ENCODE data around the gene ASPHD1. TPM values are rescaled to one million over a fixed set of nuclear protein-coding genes. Genes with fewer than 3 reads are reported as not detected.
"Not testable (repeated sequence)": the region's sequence is repeated elsewhere in the genome, so short reads cannot be mapped to it uniquely, and the experiment has no call there.

Gene ASPHD1
- total RNA-seq, 1 donor from 2014 or later, result not detected

DNA sequence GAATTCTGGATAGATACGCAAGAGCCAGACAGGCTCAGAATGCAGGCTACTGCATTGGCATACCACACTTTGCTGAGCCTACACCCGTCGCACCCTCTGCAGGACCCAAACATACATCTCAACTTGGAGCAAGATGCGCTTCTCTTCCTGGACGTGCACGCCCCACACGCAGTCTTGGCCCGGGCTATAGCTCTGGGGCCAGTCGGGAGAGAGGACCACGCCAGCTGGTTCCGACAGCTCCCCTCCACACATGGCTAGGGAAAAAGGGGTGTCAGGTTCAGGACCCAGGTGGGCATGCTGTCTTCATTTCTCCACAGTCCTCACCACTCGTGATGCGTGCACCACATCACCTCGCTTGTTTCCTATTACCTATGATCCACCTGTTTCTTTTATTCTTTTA is 22.1 kb upstream of the ASPHD1 start:
- no peak for DNase-seq

DNA sequence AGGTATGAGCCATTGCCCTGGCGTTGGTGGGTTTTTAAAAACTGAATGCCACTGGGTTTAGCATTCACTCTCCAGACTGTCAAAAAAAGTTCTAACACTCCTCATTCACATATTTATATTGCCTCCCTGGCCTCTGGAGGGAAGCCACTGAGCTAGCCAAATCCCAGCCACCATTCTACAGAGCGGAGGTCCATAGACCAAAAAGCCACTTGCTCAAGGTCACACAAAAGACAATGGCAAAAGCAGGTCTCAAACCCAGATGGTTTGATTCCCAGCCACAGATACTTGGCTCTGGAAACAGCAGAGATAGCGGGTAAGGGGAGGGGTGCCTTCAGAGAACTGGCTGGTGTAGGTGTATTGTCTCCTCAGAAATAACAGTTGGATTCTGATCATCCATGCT is 19.2 kb upstream of the ASPHD1 start:
- no peak for DNase-seq

DNA sequence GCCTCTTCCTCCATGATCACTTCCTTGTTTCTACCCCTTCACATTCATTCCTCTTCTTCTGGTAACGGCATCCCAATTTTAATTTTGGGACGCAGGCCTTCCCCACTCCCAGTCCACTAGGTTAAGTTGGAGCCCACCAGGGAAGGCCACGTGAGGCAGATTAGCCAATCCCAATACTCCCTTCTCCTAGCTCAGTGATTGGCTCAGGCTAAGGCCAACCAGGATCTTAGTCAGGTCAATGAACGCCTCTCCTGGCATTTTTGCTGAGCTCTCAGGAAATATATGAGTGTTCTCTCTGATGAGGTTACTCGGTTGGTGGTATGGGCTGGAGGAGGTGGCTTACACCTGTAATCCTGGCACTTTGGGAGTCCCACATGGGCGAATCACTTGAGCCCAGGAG is 16.3 kb upstream of the ASPHD1 start:
- DNase-seq, result no peak

DNA sequence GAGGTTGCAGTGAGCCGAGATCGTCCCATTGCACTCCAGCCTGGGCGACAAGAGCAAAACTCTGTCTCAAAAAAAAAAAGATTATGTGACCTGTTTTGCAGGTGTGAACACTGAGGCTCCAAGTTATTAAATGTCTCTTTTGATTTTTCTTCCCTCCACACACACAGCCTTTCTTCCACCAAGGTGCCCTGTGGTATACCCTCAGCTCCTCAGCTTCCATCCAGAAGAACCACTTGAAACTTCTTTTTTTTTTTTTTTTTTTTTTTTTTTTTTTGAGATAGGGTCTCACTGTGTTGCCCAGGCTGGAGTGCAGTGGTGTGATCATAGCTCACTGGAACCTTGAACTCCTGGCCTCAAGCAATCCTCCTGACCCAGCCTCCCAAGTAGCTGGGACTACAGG is 10.9 kb upstream of the ASPHD1 start:
- DNase-seq, result not testable (repeated sequence)

DNA sequence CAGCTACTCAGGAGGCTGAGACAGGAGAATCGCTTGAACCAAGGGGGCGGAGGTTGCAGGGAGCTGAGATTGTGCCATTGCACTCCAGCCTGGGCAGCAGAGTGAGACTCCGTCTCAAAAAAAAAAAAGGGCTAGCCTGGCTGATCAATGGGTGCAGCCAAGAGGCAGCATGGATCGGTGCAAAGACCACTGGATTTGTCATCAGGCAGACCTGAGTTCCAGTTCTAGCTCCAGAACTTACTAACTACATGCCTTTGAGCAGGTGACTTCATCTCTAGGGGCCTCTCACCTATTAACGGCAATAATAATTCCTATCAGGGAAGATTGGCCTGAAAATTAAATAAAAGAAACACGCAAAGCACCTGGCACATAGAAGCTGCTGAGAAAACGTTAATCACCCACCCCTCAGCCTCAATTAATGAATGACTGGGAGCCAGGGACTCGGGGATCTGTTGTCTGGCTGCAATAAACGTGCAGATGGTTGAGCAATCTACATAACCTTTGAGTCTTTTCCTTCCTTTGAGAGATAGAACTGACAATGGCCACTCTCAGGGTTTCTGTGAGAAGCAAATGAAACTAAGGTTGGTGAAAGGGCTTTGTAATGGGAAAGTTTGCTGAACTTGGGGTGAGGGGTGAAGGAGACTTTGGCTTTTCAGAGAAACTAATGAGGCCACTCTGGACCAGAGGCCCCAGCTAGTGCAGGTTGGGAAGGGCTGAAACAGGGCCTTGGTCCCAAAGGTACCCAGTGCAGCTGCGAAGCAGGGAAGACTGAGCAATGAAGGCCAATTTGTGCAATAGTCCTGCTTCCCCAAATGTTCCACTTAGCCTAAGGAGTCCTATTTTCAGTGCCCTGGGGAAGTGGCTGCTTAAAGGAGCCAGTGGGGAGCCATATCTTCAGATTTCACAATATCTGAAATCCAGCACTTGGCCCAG is 8.5 kb upstream of the ASPHD1 start:
- no peak for DNase-seq

DNA sequence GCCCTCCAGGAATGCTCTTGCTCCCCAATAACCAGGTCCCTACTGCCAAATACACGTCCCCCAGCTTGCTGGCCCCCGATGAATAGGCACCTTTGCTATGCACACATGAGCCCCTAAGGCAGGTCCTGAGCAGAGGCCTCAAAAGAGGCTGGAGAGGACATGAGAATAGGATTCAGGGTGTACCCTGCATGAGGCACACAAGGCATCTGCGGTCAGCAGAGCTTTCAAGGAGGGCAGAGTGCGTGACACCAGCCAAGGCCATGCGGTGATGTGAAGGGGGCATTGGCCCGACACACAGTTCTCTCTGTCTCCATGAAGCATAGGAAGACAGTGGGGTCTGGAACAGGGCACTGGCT is 7.9 kb upstream of the ASPHD1 start:
- no peak for DNase-seq

DNA sequence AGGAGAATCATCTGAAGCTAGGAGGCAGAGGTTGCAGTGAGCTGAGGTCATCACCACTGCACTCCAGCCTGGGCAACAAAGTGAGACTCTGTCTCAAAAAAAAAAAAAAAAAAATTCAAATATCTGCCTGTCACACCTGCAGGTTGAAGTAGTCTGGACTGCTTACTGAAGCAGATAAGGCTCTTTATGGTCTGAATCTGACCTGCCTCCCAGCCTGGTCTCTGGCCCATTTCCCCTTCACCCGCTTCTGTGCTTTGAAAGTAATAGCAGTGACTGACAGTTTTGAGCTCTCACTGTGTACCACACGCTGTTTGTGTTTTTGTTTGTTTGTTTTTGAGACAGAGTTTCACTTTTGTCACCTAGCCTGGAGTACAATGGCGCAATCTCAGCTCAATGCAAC is 6.7 kb upstream of the ASPHD1 start:
- DNase-seq, result no peak

DNA sequence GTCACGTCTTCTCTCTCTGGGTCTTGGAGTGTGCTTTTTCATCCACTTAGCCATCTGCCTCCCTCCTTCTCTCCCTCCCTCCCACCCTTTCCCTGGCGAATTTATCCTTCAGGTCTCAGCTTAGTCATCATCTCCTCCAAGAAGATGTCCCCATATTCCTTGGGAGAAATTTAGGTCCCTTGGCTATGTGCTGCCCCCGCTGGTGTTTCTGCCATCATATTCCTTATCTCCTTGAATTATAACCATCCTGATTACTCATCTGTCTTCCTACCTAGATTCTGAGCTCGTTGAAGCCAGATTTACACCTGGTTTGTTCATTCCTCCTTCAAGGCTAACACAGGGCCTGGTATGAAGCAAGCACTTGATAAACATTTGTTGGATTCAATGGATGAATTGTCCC is 5.9 kb upstream of the ASPHD1 start:
- DNase-seq, result no peak

DNA sequence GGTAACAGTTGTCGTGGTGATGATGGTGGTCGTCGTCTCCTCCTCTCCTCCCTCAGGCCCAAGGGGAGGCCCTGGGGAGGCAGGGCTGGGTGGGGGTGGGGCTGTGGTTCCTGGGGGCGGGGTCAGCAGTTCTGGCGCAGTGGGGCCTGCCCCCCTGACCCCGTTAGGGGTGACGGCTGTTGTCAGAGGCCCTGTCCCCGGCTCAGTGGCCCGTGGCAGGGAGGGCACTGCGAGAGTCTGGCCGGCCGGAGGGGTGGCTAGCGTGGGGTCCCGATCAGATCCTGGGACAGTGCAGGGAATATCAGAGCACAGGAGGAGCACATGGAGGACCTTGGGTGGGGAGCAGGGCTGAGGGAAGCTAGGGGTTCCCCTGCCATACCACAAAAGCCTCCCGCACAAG is 3.4 kb upstream of the ASPHD1 start:
- no peak for DNase-seq

DNA sequence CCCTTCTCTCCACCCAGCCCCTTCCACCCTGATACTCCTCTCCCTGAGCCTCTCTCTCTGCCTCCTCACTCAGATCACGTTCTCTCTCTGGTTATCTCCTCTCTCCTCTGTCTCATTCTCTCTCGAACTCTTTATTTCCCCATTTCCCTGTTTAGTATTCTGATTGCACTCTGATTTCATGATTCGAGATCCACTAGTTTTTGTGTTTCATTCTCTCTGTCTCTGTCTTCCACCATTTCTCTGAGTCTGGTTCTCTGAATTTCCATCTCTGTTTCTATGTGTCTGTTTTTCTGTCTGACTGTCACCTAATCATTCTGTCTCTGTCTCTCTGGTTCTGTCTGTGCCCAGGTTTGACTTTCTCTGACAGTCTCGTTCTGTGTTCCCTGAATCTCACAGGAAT is 3.0 kb upstream of the ASPHD1 start:
- no peak for DNase-seq

DNA sequence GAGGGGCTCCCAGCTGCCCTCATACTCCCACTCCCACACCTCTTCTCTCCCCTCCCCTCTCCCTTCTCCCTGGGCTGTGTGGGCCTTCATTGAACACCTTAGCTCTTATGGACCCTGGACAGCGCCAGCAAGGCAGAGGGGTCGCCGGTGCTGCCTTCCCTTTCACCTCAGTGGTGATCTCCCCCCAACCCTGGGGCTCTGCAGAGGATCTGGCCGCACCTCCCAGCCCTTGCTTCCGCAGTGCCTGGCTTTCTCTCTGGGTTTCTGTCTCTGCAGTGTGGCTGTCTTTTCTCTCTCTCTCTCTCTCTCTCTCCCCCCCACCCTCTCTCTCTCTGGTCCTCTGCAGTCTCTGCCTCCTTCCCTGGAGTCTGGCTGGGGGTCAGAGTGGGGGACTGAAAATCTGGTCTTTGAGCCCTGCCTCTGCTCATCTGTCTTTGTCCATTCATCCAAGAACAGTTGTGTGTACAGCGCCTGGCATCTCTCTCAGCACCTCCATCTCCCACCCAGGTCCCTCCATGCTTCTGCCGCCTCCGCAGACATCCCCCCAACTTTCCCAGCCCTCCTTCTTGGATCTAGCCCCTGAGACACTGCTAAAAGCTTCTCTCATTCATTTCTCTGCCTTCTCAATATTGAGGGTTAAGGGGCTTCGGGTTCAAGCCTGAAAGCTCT is 2.0 kb upstream of the ASPHD1 start:
- DNase-seq, result no peak

DNA sequence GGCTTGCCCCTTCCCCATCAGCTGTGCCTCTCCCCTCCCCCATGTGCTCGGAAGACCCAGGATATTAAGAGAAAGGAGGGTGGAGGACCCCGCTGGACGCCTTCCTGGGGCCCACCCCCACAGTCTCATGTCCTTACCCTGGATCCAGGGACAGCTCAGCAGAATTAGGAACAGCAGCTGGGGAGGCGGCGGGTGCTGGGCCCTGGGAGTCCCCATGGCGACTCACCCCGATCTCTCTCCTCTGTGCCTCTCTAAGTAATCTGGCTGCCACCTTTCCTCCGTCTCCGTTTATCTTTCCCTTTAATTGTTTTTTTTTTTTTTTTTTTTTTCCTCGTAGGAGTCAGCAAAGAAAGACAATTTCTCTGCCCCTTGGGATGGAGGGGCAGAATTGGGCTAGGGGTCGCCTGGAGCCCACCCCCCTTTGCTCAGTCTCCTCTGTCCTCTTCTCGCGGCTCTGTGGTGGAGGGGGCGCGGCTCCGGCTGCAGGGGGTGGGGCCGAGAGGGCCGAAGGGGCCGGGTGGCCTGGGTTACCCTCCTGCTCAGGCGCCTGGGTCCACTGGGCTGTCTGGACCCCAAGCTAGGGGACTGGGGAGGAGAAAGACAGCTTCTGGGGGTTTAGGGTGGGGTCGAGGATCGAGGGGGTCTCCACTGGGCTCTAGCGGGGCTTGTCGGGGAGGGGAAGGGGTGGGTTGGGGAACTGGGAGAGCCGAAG is 1.3 kb upstream of the ASPHD1 start:
- no peak for DNase-seq

DNA sequence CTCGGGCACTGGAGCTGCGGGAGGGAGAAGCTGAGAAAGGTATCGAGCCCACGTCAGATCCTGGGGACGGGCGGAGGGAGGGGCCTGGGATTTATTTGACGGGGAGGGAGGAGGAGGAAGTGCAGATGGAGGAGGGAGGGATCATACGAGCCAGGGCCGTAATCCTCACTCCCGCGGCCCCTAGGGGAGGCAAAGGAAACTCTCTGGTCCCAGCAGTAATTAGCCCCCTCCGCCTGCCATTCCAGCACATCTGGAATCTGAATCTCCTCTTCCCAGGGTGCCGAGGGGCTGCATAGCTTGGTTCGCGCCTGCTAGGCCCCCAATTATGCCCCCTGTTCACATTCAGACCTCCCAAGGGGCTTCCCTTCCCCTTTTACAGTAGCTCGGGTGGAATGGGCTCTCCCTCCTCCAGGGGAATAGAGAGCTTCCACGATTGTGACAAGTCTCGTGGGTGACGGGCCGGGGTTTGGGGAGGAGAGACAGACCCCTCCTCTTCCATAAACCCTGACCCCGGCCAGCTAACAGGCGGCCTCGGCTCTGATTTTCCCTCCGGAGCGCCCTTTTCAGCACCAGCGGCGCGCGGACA is 679 bp upstream of the ASPHD1 start, which contains the start of gene SEZ6L2:
TSS of gene SEZ6L2 (minus strand) at position 35 of the 586 bp plus-strand sequence. CDS start 531 bp downstream, outside the sequence.
- peak; percentile 71 for DNase-seq

DNA sequence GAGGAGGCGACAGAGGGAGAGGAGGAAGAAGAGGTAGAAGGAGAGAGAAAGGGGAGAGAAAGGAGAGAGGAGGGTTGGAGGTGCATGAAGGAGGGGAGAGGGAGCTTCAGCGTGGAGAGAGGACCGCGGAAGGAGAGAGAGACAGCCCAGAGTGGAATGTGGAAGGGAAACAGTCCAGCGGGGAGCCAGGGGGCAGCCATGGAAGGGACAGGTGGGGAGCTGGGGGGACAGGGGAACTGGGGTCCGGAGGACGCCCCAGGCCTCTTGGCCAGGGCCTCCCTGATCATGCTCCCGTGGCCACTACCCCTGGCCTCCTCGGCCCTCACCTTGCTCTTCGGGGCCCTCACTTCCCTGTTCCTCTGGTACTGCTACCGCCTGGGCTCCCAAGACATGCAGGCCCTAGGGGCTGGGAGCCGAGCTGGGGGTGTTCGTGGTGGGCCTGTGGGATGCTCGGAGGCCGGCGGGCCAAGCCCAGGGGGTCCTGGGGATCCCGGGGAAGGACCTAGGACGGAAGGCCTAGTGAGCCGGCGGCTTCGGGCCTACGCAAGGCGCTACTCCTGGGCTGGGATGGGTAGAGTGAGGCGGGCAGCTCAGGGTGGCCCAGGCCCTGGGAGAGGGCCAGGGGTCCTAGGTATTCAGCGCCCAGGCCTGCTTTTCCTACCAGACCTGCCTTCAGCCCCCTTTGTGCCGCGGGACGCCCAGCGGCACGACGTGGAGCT is 759 bp downstream of the ASPHD1 start:
- DNase-seq, result no peak

DNA sequence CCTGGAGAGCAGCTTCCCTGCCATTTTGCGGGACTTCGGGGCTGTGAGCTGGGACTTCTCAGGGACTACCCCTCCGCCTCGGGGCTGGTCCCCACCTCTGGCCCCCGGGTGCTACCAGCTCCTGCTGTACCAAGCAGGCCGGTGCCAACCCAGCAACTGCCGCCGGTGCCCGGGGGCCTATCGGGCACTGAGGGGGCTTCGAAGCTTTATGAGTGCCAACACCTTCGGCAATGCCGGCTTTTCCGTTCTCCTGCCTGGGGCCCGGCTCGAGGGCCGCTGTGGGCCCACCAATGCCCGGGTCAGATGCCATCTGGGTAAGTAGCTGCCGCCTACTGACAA is 1.3 kb downstream of the ASPHD1 start:
- no peak for DNase-seq

DNA sequence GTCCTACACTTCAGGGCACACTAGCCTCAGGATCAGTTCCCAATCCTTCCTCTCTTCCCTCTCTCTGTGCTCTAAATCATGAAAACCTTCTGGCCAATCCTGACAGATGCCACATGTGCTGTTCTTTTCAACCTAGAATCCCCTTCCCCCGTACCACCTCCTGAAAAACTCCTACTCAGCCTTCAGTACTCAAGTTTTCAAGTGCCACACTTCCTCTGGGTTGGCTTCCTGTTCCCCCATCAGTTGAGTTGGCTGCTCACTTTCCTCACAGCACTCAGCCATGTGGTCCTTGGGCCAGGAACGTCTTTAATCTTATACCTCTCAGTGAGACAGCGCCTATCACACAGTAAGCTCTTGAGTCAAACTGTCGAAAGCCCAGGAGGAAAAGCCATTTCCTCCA is 3.3 kb downstream of the ASPHD1 start:
- DNase-seq, result no peak

DNA sequence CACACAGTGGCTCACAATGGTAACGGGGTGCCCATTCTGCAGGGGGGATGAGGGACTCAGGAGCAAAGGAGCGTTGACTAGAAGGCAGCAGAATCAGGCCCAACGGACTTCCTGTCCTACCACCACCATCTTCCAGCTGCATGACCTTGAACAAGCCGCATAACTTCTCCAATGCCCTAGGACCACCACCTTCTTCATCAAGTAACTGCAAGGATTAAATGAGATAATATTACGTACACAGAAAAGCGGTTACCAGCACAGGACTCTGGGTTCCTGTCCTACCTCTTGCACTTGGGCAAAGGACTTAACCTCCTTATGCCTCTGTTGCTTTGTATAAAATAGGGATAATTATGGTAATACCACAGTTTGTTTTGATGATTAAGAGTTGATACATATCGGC is 4.7 kb downstream of the ASPHD1 start:
- no peak for DNase-seq

DNA sequence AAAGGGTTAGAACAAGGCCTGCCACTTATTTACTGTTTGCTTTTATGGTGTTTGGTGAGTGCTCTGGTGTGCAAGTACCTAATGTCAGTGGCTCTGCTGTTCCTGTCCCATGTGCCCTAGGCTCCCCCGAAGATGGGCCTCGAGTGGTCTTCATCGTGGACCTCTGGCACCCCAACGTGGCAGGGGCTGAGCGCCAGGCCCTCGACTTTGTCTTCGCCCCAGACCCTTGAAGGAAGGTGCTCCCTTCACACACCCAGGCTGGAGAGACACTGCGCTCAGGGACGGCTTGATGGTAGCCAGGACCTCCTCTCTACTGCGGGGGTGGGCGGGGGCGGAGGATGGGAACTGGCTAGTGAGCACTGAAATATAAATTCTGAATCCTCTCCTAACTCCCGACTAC is 5.4 kb downstream of the ASPHD1 start:
- DNase-seq, result no peak

DNA sequence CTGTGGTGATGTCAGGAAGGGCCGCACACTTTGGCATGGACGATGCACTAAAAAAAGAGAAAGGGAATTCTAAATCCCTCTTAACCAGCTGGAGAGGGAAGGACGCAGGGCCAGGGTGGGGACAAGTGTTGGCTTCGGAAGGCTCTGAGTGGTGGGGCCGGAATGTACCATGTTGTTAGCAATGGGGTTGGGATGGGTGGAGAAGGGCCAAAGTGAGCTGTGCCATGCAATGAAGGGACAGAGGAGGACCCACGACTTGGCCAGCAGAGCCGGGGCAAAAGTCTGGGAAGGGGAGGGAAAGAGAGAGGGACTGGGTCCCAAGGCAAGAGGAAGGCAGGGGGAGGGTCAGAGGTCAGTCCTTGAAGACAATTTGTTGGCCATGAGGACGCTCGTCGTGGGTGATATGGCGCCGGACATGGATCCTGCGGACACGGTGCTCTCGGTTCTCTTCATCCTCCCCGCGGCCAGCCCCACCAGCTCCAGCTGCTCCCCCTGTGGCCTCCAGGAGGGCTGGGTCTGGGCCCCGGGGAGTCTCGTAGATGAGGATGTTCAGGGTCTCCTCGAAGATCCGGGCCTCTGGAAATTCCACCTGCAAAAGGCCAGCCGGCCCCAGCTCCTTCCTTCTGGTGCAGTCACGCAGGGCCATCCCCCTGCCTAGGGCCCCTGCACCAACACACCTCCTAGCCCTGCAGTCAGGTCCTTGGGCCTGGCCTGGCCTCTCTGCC is 6.4 kb downstream of the ASPHD1 start:
- no peak for DNase-seq

DNA sequence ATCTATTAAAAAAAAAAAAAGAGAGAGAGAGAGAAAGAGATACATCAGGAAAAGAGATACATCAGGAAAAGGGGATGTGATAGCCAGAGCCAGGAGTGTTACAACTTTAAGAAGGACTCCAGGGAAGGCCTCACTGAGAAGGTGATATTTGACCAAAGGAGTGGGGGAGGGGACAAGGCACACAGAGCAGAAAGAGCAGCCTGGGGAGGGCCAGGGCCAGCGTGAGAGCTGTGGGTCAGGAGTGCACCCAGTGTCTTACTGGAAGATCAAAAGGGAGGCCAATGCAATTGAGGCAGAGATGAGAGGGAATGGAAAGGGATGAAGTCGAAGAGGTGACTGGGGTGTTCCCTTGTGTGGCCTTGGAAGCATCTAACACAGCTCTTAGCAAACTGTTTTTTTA is 7.7 kb downstream of the ASPHD1 start:
- no peak for DNase-seq

DNA sequence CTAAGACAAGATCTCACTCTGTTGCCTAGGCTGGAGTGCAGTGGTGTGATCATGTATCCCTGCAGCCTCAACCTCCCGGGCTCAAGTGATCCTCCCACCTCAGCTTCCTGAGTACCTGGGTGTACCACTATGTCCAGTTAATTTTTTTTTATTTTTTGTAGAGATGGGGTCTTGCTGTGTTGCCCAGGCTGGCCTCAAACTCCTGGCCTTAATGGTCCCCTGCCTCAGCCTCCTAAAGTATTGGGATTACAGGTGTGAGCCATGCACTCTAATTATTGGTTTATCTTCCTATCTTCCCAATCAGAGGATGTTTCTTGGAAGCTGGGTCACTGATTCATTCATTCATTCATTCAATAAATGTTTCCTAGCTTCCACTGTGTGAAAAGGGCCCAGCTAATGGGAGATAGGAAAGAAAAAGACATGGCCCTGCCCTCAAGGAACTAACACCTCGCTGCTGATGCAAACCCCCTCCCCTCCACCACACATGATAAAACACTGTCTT is 8.5 kb downstream of the ASPHD1 start:
- no peak for DNase-seq

DNA sequence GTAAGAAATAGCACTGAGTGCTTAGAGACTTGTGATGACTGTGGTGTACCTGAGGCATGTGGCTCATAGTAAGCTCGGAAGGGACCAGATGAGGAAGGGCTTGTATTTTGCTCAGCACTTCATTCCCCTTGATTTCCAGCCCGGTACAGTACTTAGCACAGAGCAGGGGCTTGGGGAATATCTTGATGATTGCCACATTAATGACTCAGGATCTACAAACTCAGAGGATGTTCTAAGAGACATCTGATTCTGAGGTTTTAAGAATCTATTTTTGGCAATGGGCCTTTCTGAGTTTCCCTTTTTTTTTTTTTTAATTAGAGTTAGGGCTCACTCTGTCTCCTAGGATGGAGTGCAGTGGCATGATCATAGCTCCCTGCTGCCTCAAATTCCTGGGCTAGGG is 9.1 kb downstream of the ASPHD1 start:
- no peak for DNase-seq
